ENCODE data around the gene SRMS.

SRMS gene, protein sequence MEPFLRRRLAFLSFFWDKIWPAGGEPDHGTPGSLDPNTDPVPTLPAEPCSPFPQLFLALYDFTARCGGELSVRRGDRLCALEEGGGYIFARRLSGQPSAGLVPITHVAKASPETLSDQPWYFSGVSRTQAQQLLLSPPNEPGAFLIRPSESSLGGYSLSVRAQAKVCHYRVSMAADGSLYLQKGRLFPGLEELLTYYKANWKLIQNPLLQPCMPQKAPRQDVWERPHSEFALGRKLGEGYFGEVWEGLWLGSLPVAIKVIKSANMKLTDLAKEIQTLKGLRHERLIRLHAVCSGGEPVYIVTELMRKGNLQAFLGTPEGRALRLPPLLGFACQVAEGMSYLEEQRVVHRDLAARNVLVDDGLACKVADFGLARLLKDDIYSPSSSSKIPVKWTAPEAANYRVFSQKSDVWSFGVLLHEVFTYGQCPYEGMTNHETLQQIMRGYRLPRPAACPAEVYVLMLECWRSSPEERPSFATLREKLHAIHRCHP

GRCh38 chr20:63547725-63548480, at the start of gene SRMS:
SRMS (minus strand) TSS chr20:63547749; CDS start chr20:63547463, 286 bp downstream.
- Mint-ChIP-seq H3K4me3 (no peak within 1 kb of the TSS), H3K27me3 (peaks cover 22% of the 10 kb centered on the region), H3K9me3 (no peaks in the 10 kb centered on the region), H3K4me1 (peaks cover 15% of the 10 kb centered on the region), H3K36me3 (ENCODE audit: insufficient read depth) (peaks cover 3% of the 10 kb centered on the region), H3K27ac (ENCODE audit: low read depth) (no peak within 1 kb of the TSS)
- no peak for DNase-seq (ENCODE audit: low spot score in 2 of 2)
- no peak for ATAC-seq (replicated peaks; ENCODE audit: extremely low read depth, poor library complexity, severe bottlenecking)

DNA sequence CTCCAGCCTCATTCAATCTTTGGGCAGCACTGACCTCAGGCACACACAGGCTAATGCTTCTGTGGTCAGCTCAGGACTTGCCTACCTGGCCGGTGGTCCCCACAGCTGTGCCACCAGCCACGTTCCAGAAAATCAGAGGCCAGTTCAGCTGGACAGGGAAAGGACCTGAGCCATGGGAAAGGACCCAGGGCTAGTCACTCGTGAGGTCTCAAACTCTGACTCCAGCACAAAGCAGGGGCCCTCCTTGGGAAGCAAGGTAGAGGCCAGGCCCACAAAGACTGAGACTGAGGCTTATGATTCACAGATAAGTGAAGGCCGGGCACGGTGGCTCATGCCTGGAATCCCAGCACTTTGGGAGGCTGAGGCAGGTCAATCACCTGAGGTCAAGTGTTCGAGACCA, 48.9 kb upstream of the SRMS start:
- Mint-ChIP-seq H3K27ac (ENCODE audit: low read depth) (no peak overlapping the region), H3K4me1 (peaks cover 10% of the 10 kb centered on the region), H3K36me3 (ENCODE audit: insufficient read depth) (peaks cover 34% of the 10 kb centered on the region), H3K4me3 (no peak overlapping the region), H3K27me3 (no peaks in the 10 kb centered on the region), H3K9me3 (no peaks in the 10 kb centered on the region)
- DNase-seq (ENCODE audit: low spot score in 2 of 2) (no peak), ATAC-seq (replicated peaks; ENCODE audit: extremely low read depth, poor library complexity, severe bottlenecking) (no peak)

GRCh38 chr20:63595416-63596127, 48.0 kb upstream of the SRMS start:
- ATAC-seq (replicated peaks; ENCODE audit: extremely low read depth, poor library complexity, severe bottlenecking) (no peak), DNase-seq (ENCODE audit: low spot score in 2 of 2) (no peak)
- no peaks in the 10 kb centered on the region for H3K9me3 Mint-ChIP-seq
- no peak overlapping the region for H3K4me3 Mint-ChIP-seq
- H3K4me1 Mint-ChIP-seq, result peaks cover 10% of the 10 kb centered on the region
- H3K27ac Mint-ChIP-seq (ENCODE audit: low read depth), result no peak overlapping the region
- H3K36me3 Mint-ChIP-seq (ENCODE audit: insufficient read depth), result peaks cover 36% of the 10 kb centered on the region
- H3K27me3 Mint-ChIP-seq, result no peaks in the 10 kb centered on the region

- no peaks in the 10 kb centered on the region for H3K9me3 Mint-ChIP-seq
- H3K4me3 Mint-ChIP-seq, result no peak overlapping the region
- no peak for ATAC-seq (replicated peaks; ENCODE audit: extremely low read depth, poor library complexity, severe bottlenecking)
- no peaks in the 10 kb centered on the region for H3K27me3 Mint-ChIP-seq
- H3K36me3 Mint-ChIP-seq (ENCODE audit: insufficient read depth), result peaks cover 34% of the 10 kb centered on the region
- no peak for DNase-seq (ENCODE audit: low spot score in 2 of 2)
- H3K4me1 Mint-ChIP-seq, result peaks cover 3% of the 10 kb centered on the region
- no peak overlapping the region for H3K27ac Mint-ChIP-seq (ENCODE audit: low read depth)
These were observed 46.6 kb upstream of the SRMS start for GRCh38 chr20:63594043-63594561.

GRCh38 chr20:63592661-63593060, 45.1 kb upstream of the SRMS start:
- H3K4me3 Mint-ChIP-seq, result no peak overlapping the region
- DNase-seq (ENCODE audit: low spot score in 2 of 2) (no peak), ATAC-seq (replicated peaks; ENCODE audit: extremely low read depth, poor library complexity, severe bottlenecking) (no peak)
- no peak overlapping the region for H3K27ac Mint-ChIP-seq (ENCODE audit: low read depth)
- H3K27me3 Mint-ChIP-seq, result no peaks in the 10 kb centered on the region
- H3K4me1 Mint-ChIP-seq, result no peaks in the 10 kb centered on the region
- H3K36me3 Mint-ChIP-seq (ENCODE audit: insufficient read depth), result peaks cover 28% of the 10 kb centered on the region
- no peaks in the 10 kb centered on the region for H3K9me3 Mint-ChIP-seq

- Mint-ChIP-seq H3K27ac (ENCODE audit: low read depth) (no peak overlapping the region), H3K36me3 (ENCODE audit: insufficient read depth) (peaks cover 27% of the 10 kb centered on the region), H3K4me1 (no peaks in the 10 kb centered on the region), H3K27me3 (no peaks in the 10 kb centered on the region), H3K9me3 (no peaks in the 10 kb centered on the region), H3K4me3 (no peak overlapping the region)
- DNase-seq (ENCODE audit: low spot score in 2 of 2) (no peak), ATAC-seq (replicated peaks; ENCODE audit: extremely low read depth, poor library complexity, severe bottlenecking) (no peak)
These were observed 44.3 kb upstream of the SRMS start for GRCh38 chr20:63591786-63592355.

DNA sequence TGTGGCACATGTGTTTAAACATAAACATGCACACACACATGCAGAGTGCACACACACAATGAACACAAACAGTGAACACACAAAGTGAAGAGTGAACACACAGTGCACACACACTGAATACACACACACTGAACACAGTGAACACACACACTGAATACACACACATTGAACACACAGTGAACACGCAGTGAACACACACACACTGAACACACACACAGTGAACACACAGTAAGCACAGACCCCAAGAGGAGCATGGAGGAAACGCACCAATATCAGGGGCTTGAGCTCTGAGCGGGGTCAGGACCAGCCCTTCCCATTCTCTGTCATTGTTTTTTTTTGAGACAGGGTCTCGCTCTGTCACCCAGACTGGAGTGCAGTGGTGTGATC, 43.6 kb upstream of the SRMS start:
- Mint-ChIP-seq H3K36me3 (ENCODE audit: insufficient read depth) (peaks cover 24% of the 10 kb centered on the region), H3K27ac (ENCODE audit: low read depth) (no peak overlapping the region), H3K9me3 (no peaks in the 10 kb centered on the region), H3K4me3 (no peak overlapping the region), H3K27me3 (no peaks in the 10 kb centered on the region), H3K4me1 (no peaks in the 10 kb centered on the region)
- no peak for ATAC-seq (replicated peaks; ENCODE audit: extremely low read depth, poor library complexity, severe bottlenecking)
- no peak for DNase-seq (ENCODE audit: low spot score in 2 of 2)

DNA sequence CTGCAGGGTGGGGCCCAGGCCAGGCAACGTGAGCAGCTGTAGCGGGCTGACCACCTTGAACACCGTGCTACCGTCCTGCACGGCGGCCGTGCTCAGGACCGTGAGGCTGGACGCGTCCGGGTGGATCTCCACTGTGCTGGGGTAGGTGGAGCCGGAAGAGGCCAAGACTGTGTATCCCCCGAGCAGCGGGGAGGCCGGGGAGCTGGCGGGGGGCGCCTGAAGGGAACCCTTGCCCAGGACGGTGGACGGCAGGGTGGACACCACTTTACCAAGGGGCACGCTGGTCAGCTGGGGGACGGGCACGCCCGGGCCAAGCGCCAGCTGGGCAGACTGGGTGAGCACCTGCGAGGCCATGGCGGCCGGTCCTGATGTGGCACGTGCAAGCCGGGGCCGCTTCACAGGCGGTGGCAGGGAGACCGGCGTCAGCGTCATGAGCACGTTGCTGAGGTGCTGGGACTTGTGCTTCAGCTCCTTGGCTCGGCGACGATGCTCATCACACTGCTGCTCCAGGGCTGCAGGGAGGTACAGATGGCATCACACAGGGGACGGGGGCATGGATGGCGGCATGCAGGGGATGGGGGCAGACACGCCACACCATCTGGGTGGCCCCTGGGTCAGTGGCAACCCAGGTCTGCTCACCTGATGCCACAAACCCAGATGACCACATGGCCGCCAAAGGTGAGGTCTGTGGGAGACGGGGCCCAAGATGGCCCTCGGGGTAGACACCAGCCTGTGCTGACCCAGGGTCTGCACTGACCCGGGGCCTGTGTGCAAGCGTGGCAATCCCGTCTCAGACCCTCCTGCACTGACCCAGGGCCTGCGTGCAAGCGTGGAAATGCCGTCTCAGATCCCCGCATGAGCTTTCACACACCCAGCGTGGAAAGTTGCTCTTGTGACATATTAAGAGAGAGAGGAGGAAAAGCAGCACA, 42.9 kb upstream of the SRMS start:
- DNase-seq (ENCODE audit: low spot score in 2 of 2) (no peak), ATAC-seq (replicated peaks; ENCODE audit: extremely low read depth, poor library complexity, severe bottlenecking) (no peak)
- Mint-ChIP-seq H3K4me1 (no peaks in the 10 kb centered on the region), H3K27ac (ENCODE audit: low read depth) (peak overlapping the region; percentile 51), H3K36me3 (ENCODE audit: insufficient read depth) (peaks cover 20% of the 10 kb centered on the region), H3K4me3 (no peak overlapping the region), H3K9me3 (no peaks in the 10 kb centered on the region), H3K27me3 (no peaks in the 10 kb centered on the region)

GRCh38 chr20:63589261-63590217, 42.0 kb upstream of the SRMS start:
- DNase-seq (ENCODE audit: low spot score in 2 of 2) (no peak), ATAC-seq (replicated peaks; ENCODE audit: extremely low read depth, poor library complexity, severe bottlenecking) (no peak)
- H3K36me3 Mint-ChIP-seq (ENCODE audit: insufficient read depth), result peaks cover 17% of the 10 kb centered on the region
- H3K27me3 Mint-ChIP-seq, result no peaks in the 10 kb centered on the region
- peak overlapping the region; percentile 51 for H3K27ac Mint-ChIP-seq (ENCODE audit: low read depth)
- H3K9me3 Mint-ChIP-seq, result no peaks in the 10 kb centered on the region
- H3K4me1 Mint-ChIP-seq, result no peaks in the 10 kb centered on the region
- H3K4me3 Mint-ChIP-seq, result no peak overlapping the region

DNA sequence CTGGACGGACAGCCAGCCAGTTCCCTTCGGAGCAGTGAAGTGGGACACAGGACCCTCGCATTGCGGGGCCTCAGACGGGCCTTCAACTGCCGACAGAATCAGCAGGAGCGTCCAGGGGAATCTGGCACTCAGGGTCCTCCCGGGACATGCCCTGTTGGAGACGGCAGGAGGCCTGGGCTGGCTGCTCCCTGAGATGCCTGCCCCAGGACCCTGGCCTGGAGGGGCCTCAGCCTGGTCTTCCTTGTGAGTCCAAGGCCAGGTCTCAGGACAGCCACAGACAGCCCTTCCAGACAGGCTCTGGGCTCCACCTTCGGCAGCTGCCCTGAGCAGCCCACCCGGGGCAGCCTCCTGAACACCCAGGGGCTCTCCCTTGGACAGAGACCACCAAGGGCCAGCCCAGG, 41.1 kb upstream of the SRMS start:
- ATAC-seq (replicated peaks; ENCODE audit: extremely low read depth, poor library complexity, severe bottlenecking) (no peak), DNase-seq (ENCODE audit: low spot score in 2 of 2) (no peak)
- Mint-ChIP-seq H3K4me1 (no peaks in the 10 kb centered on the region), H3K36me3 (ENCODE audit: insufficient read depth) (peaks cover 15% of the 10 kb centered on the region), H3K27ac (ENCODE audit: low read depth) (peak overlapping the region; percentile 61), H3K4me3 (no peak overlapping the region), H3K9me3 (no peaks in the 10 kb centered on the region), H3K27me3 (no peaks in the 10 kb centered on the region)

Data from central memory CD8-positive, alpha-beta T cell (primary cell).